ENCODE data around the gene LPIN3. TPM values are rescaled to one million over a fixed set of nuclear protein-coding genes. Genes with fewer than 3 reads are reported as not detected.

LPIN3 gene
- total and polyA plus RNA-seq, 2 of the 4 experiments (the other 2 are of a cell fraction) = 2.3 to 8.3 TPM

DNA sequence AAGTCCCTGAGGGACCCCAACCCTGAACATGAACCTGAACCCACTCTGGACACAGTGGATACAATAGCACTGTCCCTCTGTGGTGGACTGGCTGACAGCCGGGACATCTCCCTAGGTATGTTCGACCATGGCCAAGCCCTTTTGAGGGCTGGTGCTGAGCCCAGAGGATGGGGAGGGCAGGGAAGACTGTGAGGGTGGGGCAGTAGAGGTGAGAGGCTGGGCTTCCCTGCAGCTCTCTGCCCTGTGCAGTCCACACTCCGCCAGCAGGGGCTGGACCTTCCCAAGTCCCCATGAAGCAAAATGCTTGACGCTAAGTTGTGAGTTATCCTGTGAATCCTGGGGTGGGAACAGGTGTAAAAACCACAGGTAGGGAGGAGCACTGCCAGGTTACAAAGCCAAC lies 11.5 kb downstream of the LPIN3 start:
- no peak for ATAC-seq (ENCODE audit: low read depth)

More for the DNA sequence above, 11.5 kb downstream of the LPIN3 start:
- Histone ChIP-seq H3K4me2 (ENCODE audit: low read depth, low read length) (no peak overlapping the region), H3K36me3 (ENCODE audit: control insufficient read depth, insufficient read depth, low read length) (no peaks in the 10 kb centered on the region; the same call in 1 of the 2 replicates), H3K9me1 (ENCODE audit: insufficient read depth, low read length) (no peaks in the 10 kb centered on the region; the same call in 1 of the 2 replicates), H3K4me1 (ENCODE audit: control insufficient read depth, insufficient read depth, low read length) (peaks cover 6% of the 10 kb centered on the region; the same call in 1 of the 2 replicates), H3K9ac (ENCODE audit: low read depth, low read length) (no peak overlapping the region), H4K5ac (ENCODE audit: low read depth, low read length) (no peak overlapping the region), H4K91ac (ENCODE audit: insufficient read depth, low read depth, low read length) (no peak overlapping the region), H2AFZ (replicated peaks; ENCODE audit: low read length, poor library complexity) (no peak overlapping the region), H3K27me3 (ENCODE audit: control insufficient read depth, insufficient read depth, low read length) (no peaks in the 10 kb centered on the region), H2BK5ac (ENCODE audit: low read depth, low read length, poor library complexity, severe bottlenecking) (no peak overlapping the region), H4K8ac (ENCODE audit: low read depth in 2 of 2, low read length in 2 of 2) (no peak overlapping the region), H3K4me3 (ENCODE audit: insufficient read depth, low read depth, low read length) (no peak overlapping the region), H3K27ac (ENCODE audit: insufficient read depth, low read length) (no peak overlapping the region), H3K14ac (replicated peaks; ENCODE audit: low read depth, low read length) (no peak overlapping the region), H3K23ac (ENCODE audit: low read depth, low read length) (no peak overlapping the region), H2BK120ac (ENCODE audit: low read depth, low read length) (no peak overlapping the region), H2AK9ac (replicated peaks; ENCODE audit: low read depth, low read length, poor library complexity) (no peak overlapping the region), H2BK20ac (ENCODE audit: low read depth, low read length) (no peak overlapping the region), H2BK15ac (ENCODE audit: low read depth, low read length) (no peak overlapping the region), H3K56ac (ENCODE audit: extremely low read depth, insufficient read depth, low read length) (no peak overlapping the region), H3K18ac (ENCODE audit: low read depth, low read length) (no peak overlapping the region), H4K20me1 (ENCODE audit: insufficient read depth, low read length) (no peaks in the 10 kb centered on the region), H2AK5ac (ENCODE audit: low read depth, low read length) (no peak overlapping the region), H3K4ac (ENCODE audit: low read depth, low read length) (no peak overlapping the region), H3K9me3 (ENCODE audit: control insufficient read depth, insufficient read depth, low read length) (no peaks in the 10 kb centered on the region), H3K79me1 (ENCODE audit: low read depth in 1 of 2, low read length in 2 of 2) (no peaks in the 10 kb centered on the region)
- POLR2A ChIA-PET (ENCODE audit: unreplicated experiment) = no interaction called here
- in situ Hi-C loops (cut with MboI; ENCODE audit: low sequenced_read_pairs) (no loop called here), dilution Hi-C loops (cut with HindIII; ENCODE audit: low sequenced_read_pairs, unreplicated experiment) (no loop called here), intact Hi-C loops (cut with micrococcal nuclease) (no loop called here)
- BruUV-seq (replicated peaks) = no TSS peak
- TF ChIP-seq, protein P1, sequence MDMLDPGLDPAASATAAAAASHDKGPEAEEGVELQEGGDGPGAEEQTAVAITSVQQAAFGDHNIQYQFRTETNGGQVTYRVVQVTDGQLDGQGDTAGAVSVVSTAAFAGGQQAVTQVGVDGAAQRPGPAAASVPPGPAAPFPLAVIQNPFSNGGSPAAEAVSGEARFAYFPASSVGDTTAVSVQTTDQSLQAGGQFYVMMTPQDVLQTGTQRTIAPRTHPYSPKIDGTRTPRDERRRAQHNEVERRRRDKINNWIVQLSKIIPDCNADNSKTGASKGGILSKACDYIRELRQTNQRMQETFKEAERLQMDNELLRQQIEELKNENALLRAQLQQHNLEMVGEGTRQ (IDR thresholded peaks at IDR 0.05; ENCODE audit: low read depth, low read length) = no peak
- TF ChIP-seq BHLHE40 (IDR thresholded peaks at IDR 0.05; ENCODE audit: low read depth, low read length) = no peak
- no peak for TF ChIP-seq MAZ (IDR thresholded peaks at IDR 0.05; ENCODE audit: borderline replicate concordance, low read depth, low read length)
- TF ChIP-seq, protein P2, sequence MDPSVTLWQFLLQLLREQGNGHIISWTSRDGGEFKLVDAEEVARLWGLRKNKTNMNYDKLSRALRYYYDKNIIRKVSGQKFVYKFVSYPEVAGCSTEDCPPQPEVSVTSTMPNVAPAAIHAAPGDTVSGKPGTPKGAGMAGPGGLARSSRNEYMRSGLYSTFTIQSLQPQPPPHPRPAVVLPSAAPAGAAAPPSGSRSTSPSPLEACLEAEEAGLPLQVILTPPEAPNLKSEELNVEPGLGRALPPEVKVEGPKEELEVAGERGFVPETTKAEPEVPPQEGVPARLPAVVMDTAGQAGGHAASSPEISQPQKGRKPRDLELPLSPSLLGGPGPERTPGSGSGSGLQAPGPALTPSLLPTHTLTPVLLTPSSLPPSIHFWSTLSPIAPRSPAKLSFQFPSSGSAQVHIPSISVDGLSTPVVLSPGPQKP (IDR thresholded peaks at IDR 0.05; ENCODE audit: borderline replicate concordance, low read depth, low read length) = no peak
- no peak for TF ChIP-seq FOS (IDR thresholded peaks at IDR 0.05; ENCODE audit: low read depth, low read length)
- no peak for TF ChIP-seq SMC3 (IDR thresholded peaks at IDR 0.05; ENCODE audit: low read depth, low read length)
- TF ChIP-seq, protein P3, sequence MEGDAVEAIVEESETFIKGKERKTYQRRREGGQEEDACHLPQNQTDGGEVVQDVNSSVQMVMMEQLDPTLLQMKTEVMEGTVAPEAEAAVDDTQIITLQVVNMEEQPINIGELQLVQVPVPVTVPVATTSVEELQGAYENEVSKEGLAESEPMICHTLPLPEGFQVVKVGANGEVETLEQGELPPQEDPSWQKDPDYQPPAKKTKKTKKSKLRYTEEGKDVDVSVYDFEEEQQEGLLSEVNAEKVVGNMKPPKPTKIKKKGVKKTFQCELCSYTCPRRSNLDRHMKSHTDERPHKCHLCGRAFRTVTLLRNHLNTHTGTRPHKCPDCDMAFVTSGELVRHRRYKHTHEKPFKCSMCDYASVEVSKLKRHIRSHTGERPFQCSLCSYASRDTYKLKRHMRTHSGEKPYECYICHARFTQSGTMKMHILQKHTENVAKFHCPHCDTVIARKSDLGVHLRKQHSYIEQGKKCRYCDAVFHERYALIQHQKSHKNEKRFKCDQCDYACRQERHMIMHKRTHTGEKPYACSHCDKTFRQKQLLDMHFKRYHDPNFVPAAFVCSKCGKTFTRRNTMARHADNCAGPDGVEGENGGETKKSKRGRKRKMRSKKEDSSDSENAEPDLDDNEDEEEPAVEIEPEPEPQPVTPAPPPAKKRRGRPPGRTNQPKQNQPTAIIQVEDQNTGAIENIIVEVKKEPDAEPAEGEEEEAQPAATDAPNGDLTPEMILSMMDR (conservative IDR thresholded peaks at IDR 0.05; ENCODE audit: low read depth, low read length) = no peak; the same call in 1 of the 2 replicates
- no peak for TF ChIP-seq RFX5 (IDR thresholded peaks at IDR 0.05; ENCODE audit: low read depth, low read length)
- no peak for DNase-seq
- WGBS, 2 experiments (ENCODE audit: extremely low coverage in 2 of 2, insufficient read length in 1 of 2) = 71% methylated on average over 1 of the region's 4 CpGs; no CpG with 5 or more reads in 1 of the 2 experiments
- CTCF ChIA-PET = no interaction called here

All from IMR-90 (cell line).